NCI-H2171 treated with DMSO at 0.1 percent for 48 hours (cell line): ENCODE data around the gene MXI1.
"Not testable (repeated sequence)": the region's sequence is repeated elsewhere in the genome, so short reads cannot be mapped to it uniquely, and the experiment has no call there.

Source experiments
- DNase-seq: peaks from one replicate; lab custom pipeline; 2025; lab: John Stamatoyannopoulos, UW

MXI1 gene

DNA sequence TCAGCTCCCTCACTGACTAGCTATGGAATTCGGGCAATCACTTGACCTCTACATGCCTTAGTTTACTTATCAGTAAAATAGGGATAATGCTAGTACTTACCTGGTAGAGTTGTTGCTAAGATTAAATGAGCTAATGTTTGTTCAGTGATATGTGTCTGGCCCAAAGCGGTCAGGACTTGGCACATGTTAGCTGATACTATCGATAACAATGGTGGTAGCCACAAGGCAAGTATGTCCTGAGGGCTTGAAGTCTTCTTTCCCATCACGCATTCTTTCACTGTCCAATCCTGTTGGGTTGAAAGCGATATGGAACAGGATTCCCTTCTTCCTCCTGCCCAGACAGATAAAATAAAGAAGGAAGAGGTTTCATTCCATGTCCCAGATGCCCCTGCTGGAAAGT is 25.5 kb upstream of the MXI1 start:
- DNase-seq: no peak

DNA sequence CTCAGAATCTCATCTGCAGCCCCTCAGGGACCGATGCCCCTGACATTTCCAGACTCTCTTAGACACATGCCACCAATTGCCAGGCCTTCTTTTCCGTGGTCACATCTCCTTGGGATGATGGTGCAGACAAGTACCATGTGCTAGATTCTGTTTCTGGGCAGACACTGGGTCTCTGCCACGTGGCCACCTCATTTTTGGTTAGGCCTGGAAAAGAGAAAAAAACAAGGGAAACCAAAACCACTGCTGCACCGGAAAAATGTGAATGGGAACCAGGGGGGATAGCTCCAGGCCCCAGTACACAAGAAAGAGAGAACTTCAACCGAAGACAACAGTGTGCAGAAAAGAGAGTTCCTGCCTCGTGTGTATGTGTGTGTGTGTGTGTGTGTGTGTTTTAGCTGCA is 23.0 kb upstream of the MXI1 start:
- DNase-seq: no peak

DNA sequence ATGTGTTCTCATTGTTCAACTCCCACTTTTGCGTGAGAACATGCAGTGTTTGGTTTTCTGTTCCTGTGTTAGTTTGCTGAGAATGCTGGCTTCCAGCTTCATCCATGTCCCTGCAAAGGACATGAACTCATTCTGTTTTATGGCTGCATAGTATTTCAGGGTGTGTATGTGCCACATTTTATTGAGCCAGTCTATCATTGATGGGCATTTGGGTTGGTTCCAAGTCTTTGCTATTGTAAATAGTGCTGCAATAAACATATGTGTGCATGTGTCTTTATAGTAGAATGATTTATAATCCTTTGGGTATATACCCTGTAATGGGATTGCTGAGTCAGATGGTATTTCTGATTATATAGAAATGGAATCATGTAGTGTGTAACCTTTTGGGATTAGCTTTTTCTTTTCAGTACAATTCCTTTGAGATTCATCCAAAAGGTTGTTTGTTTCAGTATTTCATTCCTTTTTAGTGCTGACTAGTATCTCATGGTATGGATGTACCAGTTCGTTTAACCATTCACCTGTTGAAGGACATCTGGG is 21.7 kb upstream of the MXI1 start:
- not testable (repeated sequence) for DNase-seq

DNA sequence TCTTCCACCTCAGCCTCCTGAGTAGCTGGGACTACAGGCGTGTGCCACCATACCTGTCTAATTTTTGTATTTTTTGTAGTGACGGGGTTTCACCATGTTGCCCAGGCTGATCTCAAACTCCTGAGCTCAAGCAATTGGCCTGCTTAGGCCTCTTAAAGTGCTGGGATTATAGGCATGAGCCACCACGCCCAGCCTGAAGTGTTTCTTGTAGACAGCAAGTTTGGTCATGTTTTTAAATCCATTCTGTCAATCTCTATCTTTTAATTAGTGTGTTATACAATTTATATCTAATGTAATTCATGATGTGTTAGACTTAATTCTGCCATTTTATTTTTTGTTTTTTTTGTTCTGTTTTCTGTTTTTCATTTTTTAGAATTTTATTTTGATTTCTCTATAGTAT is 17.2 kb upstream of the MXI1 start:
- no peak for DNase-seq

DNA sequence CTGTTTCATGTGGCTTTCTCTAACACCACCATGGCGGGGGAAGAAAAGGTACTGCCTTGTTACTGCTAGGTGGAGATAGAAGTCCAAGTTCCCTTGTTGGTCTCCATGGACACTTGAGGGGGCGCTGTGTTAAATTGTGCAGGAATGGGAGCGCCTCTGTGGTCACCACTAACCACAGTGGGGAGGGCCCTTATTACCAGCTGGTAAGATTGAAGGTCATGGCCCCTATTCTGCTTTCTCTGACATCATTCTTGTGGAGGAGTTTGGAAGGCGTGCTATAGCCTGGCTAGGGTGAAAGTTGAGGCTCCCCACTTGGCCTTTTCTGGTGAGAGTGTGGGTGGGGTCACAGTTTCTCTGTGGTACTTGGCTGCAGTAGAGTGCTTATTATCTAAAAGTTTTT is 14.9 kb upstream of the MXI1 start:
- DNase-seq: no peak

DNA sequence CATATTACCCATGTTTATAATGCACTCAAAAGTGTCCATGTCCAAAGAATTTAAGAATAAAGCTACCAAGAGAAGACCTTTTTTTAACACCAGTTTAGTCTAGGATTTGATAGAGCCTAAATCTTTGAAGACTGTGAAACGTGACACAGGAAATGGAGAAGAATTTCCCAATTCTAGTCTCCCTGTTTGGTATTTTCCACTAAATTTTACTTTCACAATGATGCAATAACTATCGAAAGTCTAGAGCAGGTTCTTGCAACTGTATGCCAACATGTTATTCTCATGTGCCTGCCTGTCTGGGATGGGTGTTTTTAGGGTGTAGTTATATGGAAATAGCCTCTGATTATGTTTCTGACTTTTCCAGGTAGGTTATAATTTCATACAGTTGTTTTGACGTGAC is 6.9 kb upstream of the MXI1 start:
- DNase-seq: no peak

DNA sequence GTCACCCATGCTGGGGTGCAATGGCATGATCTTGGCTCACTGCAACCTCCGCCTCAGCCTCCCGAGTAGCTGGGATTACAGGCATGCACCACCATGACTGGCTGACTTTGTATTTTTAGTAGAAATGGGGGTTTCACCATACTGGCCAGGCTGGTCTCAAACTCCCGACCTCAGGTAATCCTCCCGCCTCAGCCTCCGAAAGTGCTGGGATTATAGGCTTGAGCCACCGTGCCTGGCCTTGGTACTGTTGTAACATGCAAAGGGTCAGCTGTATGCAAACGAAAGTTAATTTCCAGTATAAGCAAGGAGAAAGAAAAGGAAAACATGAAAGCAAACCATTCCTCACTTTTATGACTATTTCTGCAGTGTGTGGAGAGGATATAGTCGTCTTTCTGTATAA is 6.4 kb upstream of the MXI1 start:
- DNase-seq: not testable (repeated sequence)

DNA sequence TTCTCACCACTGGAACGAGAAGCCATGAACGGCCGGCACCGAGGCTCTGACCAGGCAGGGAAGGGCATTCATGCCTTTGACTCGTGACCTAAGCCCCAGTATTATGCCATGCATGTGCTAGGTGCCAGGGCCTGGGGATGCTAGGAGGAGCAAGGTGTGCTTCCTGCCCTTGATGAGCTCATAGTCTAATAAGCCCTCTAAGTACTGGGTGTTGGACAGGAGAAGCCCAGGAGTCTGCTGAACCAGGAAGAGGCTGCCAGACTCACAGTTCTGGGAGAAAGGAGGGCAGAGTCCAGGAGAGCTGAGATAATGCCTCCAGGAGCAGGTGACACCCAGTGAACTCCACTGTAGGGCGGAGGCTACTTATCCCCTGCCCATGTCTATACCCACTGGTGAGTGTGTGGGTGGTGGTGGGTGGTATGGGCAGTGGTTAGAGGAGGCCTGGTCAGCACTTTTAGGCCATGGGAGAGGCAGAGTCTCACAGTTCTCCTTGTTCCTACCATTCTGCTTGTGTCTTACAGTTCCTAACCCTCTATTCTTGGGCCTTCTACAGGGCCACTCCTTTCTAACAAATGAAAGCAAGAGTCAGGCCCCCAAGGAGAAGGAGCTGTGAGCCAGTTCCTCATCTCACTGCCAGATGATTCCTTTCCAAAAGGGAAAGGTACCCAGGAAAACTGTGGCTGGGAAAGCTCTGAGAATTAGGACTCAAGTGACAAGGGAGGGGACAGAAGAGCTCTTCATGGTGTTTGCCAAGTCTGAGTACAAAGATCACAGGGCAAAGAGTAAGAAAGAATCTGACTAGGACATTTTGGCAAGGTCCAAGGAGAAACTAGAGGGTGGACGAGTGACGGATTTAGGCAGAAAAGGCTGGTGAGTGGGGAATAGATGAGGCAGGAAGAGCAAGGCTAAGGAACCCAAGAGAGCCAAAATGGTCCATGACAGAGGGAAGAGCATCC is 3.6 kb upstream of the MXI1 start:
- no peak for DNase-seq

DNA sequence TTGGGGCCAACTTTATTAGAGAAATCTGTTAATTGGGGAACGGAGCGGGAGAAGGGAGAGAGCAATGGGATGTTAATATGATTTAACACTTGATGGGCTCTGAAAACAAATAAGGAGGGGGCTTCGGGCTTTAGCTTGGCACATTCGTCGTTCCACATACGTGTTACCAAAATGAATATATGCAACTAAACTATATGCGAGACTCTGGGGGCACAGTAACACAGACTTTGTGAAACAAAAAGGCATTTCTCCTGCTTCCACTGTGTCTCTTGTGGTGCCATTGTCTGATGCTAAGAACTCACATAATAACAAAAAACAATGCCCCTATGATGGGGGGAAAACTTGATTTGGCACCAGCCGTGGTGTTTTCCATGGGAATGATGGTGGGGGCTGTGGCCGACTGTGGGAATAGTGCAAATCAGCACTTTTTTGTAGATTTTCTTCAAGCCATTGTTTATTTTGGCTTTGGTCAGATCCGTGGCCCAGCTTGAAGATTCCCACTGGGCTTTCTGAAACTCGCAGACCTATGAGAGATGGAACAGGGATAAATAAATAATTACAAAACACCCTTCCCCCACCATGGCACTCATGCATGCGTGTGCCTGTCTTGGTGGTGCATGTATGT is 2.2 kb upstream of the MXI1 start:
- no peak for DNase-seq

DNA sequence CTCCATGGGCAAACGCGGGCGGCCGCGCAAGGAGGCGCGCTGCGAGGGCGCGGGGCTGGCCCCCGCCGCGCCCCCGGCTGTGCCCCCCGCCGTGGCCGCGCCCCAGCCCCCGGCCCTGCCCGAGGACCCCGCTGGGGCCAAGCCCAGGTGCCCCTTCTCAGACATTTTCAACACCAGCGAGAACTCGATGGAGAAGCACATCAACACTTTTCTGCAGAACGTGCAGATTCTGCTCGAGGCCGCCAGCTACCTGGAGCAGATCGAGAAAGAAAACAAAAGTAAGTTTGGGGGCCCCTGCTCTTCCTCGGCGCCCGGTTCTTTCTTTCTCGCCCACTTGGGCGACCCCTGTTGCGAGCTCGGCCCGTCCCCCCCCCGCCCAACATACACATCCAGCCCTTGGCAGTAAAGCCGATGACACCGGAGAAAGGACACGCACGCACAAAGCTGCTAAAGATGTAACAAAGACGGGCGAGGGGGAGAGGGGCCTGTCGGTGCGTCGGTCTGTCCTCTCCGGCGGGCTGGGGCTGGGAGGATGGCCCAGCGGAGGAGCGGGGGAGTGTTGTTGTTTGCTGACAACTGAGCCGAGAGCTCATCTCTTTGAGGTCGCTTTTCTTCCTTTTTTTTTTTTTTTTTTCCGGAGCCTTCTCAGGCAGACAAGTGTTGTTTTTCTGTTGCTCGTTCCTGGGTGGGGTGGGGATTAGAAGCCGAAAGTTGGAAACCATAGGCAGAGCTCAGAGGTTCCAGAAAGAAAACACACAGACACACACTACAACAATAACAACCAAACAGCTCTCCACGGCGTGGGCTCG is 604 bp downstream of the MXI1 start:
- peak; percentile 47 for DNase-seq

DNA sequence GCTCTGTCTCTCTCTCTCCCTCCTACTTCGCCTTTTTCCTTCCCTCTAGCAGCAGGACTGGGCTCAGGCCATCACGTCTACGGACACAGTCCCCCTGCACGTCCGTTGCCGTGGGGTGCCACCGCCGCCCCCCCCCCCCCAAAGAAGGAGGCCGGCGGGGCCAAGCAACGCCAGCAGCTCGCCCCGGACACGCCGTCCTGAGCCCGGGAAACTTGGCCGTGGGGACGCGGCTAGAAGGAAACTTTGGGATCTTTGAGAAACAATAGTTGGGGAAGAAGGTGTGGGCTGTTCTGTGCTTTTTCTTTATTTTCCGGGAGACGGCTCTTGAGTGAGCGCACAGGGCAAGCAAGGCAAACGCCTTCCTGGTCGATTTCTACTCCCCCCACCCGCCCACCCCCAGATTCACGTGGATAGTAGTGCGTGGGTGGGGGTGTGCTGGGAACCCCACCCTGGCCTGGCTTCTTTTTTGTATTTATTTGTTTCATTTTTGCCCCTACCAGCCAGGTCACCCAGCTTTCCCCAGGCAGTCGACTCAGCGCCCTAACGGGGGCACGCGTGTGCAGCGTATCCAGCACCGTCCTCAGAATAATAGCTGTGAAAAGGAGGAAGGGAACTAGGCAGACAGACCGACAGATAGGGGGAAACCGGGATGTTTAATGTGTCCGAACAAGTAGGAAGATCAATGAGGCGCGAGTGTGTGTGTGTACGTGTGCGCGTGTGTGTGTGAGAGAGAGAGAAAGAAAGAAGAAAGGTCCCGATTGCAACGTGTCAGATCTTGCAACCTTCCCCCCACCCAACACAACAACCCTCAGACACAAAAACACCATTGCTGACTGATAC is 1.4 kb downstream of the MXI1 start:
- peak; percentile 50 for DNase-seq

DNA sequence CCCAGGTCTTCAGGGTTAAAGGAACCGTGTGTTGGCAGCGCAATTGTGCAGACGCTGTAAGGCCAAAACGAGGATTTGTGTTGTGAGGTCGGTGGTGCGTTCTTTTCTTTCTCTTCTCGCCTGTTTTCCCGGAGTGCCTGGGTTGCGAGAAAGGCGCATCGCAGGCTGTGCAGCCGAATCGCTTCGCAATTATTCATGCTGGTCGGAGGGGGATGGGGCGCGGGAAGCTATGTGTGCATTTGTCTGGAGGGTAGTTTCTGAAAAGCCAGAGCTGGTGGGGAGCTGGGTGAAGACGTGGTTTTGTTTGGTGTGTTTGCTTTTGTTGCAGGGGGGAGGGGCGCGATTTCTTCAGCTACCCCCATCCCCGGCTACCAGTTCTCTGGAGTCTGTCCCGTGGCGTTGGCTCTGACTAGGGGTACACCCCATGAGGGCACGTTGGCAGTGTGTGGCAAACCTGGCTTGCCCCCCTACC is 2.1 kb downstream of the MXI1 start:
- DNase-seq: peak; percentile 50

DNA sequence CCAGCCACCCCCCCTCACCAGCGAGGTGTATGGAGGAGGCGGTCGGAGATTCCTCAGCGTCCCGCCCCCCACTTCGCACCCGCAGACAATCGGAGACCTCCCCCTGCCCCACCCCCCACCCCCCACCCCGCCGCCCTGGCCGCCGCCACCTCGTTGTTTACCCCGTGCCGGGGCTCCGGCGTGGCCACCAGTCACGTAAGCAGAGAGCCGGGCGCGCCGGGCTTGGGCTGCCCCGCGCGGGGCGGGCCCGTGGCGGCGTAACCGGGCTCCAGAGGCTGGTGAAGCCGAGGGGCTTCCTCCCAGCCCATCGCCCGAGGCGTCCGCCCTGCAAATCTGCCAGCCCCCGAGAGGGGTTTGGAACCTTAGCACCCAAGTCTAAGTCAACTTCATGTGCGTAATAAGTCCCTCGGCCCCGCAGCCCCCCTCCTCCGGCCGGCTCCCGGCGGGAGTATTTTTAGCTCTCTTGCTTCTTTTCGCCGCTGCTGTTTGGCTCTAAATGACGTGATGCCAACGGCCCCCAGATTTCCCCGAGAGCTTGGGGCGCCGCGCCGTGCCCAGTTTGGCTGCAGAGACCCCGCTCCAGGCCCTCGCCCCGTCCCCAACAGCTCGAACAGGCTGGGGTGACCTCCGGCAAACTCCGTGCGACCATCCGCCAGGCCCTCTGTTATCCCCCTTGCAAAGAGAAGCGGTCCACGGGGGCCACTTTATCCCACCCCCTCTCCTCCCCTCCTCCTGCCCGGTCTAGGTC is 2.7 kb downstream of the MXI1 start:
- peak; percentile 24 for DNase-seq

DNA sequence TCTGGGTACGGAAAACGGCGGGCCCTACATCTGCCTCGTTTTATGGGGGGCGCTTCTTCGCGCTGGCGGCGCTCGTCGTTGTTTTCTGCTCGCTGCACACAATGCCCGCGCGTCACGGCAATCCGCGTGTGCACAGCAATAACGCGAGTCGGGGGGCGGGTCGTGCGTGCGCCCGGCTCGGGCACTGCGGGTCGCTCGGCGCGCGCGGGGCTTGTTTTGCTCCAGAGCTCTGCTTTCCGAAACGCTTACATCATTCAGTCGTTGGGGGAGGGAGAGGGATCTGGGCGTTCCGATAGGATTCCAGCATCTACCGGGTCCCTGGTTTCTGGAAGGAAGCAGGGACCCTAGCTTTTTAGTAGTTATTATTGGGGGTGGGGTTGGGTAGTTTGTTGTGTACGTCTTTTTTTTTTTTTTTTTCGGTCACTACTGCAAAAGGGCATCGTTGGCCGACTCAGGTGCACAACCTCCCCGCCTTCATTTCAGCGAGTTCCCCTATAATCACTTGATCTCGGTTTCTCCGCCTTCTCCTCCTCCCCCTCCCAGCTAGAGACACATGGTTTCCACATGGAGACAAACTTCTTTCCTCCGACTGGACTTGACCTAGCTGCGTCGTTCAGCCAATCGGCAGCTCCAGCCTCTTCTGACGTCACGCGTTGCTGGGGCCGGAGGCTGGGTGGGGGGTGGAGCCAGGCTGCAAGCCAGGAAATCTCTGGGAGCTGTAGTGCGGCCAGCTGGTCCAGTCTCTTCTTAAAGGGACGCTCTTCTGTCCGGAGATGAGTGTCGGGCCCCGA is 3.5 kb downstream of the MXI1 start:
- peak; percentile 92 for DNase-seq

DNA sequence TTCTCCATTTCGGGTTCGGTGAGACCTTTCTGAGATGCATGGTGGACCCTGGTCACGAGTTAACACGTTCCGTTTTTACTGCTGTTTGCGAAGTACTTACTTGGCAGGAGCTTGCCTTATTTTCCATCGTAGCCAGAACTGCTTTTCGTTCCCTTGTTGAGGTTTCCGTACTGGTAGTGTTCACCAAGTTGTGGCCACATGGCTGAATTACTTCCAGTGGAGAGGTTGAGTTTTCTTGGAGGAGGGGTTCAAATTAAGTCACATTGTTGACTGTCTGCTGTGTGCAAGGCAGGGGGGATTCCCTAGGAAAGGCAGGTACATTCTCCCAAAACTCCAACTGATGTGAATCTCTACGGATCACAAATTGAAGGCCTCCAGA is 4.0 kb downstream of the MXI1 start:
- peak; percentile 46 for DNase-seq

DNA sequence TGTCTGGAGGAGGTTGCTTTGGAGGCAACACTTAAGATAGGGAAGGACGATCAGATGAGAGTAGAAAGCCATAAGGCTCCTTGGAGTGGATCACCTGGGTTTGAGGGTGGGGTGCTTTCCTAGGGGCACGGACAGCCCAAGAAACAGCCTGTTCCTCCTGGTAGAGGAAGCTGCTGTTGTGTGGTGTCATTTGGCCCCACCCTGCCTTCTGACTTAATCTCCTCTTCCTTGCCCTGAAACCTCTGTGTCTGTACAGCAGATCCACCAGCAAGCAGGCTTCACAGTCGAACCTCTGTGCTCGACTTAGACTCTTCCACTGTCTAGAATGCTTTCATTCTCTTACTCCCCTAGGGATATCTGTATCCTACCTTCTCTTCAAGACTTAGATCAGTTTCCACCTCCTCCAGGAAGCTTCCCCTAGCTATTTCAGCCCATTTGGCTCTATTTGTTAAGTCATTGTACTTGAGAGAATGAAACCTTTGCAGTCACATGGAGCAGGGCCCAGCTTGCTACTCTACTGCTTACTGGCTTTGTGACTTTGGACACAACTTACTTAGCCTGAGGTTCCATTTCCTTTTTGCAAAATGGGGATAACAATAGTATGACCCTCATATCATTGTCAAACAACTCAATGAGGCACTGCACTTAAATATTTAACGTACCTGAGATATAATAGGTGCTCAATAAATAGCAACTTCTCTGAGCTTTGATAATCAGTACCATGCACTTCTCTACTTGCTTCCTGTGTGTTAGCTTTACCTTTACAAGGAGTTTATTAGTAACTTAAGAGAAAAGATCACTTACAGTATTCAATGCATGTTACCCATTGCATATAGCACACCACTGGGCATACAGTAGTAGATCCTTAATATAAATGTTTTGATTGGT is 5.0 kb downstream of the MXI1 start:
- no peak for DNase-seq

DNA sequence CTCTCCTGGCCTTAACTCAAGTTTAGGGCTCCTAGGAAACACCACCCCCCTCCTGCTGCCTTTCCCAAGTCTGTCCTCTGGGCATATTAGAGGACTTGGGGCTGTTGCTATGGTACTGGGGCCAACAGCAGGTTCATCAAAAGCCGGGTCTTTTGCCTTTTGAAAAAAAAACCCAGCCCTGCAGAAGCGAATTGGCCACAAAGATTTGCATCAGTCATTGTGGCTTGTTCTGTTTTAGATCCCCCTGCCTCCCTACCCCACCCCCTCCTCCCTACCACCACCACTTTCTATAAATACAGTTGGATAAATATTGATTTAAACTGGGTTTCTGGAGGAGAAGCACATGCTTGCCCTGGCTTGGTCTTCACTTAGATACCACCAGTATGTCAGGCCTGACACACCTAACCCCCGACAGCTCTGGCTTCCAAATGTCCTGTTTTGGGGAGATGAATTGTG is 7.0 kb downstream of the MXI1 start:
- DNase-seq: no peak

DNA sequence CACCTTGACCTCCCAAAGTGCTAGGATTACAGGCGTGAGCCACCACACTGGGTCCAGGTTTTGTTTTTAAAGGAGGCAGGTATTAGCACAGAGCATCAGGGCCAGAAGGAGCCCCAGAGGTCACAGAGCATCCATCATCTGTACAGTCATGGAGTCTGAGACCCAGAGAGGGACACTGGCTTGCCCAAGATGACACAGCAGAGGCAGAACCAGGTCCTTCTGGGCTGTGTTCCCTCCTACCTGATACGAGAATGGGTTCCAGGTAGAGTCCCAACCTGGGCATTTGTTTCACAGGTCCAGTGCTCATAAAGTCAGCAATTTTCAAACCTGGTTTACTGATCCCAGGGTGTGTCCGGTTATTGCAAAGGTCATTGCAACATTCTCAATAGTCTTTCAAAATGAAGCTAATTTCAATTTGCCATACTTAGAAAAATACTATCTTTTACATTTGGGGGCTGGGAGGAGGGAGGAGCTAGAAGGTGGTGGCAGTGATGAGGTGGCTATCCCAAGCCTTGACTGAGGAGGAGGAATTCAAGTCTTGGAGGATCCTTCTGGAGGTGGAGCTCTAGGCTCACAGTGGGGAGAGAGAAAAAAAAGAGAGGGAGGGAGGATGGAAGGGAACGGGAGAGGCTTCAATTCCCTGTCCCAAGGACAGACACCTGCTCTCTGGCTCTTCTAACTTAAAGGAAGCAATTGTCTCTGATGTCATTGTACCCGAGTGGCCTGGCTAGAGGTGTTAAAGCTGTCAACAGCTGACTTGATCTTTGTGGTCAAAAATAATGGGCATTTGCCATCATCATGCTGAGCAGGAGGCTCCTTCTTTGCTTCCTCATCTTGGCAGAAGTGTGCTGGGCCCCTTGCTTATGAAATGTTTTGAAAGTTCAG is 8.1 kb downstream of the MXI1 start:
- DNase-seq: no peak
